Measurements from ENCODE around the gene PUM2.
"Not testable (repeated sequence)": the region's sequence is repeated elsewhere in the genome, so short reads cannot be mapped to it uniquely, and the experiment has no call there.

The PUM2 gene, protein sequence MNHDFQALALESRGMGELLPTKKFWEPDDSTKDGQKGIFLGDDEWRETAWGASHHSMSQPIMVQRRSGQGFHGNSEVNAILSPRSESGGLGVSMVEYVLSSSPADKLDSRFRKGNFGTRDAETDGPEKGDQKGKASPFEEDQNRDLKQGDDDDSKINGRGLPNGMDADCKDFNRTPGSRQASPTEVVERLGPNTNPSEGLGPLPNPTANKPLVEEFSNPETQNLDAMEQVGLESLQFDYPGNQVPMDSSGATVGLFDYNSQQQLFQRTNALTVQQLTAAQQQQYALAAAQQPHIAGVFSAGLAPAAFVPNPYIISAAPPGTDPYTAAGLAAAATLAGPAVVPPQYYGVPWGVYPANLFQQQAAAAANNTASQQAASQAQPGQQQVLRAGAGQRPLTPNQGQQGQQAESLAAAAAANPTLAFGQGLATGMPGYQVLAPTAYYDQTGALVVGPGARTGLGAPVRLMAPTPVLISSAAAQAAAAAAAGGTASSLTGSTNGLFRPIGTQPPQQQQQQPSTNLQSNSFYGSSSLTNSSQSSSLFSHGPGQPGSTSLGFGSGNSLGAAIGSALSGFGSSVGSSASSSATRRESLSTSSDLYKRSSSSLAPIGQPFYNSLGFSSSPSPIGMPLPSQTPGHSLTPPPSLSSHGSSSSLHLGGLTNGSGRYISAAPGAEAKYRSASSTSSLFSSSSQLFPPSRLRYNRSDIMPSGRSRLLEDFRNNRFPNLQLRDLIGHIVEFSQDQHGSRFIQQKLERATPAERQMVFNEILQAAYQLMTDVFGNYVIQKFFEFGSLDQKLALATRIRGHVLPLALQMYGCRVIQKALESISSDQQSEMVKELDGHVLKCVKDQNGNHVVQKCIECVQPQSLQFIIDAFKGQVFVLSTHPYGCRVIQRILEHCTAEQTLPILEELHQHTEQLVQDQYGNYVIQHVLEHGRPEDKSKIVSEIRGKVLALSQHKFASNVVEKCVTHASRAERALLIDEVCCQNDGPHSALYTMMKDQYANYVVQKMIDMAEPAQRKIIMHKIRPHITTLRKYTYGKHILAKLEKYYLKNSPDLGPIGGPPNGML

DNA sequence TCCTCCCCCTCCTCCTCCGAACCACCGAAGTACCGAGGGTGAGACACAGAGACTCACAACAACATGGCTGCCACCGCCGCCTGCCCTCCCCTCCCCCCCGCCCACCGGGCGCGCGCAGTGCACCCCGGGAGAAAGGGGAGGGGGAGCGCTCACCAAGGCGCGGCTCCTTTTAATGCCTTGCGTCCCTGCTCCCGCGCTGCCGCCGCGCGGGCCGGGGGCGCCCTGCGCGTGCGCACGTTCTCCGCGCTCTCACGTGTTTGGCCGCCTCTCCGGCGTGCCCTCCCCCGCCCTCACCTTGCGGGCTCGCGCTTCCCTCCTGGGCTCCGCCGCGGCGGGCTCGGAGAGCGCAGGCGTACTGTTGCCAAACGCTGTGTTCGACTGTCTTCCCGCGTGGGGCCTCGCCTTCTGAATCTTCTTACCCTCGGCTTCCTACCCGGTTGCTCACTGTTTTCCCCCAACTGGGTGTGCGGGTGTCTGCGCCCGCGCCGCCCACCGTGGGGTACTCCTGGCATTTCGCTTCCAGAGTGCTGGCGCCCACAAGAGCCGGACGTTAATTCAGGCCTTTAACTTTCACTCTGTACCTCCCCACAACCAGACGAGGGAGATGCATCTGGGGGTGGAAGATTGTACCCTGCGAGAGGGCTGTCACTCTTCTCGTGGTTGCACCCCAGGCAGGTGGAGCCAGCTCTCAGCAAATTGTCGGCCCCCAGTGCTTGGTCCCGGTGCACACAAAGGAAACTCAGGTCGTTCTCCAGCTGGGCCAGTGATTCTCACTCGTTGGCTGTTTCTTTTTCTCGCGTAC, at the start of gene PUM2:
Gene PUM2 (minus strand): TSS at position 92 of the 802 bp plus-strand sequence. CDS start 23,484 bp downstream, outside the sequence.
- peak; percentile 97 for DNase-seq
- in situ Hi-C loops (cut with HindIII; ENCODE audit: low pct_ligation_motif_present, low pct_unique_long_range_greater_than_20kb, low sequenced_read_pairs), result no loop called here

DNA sequence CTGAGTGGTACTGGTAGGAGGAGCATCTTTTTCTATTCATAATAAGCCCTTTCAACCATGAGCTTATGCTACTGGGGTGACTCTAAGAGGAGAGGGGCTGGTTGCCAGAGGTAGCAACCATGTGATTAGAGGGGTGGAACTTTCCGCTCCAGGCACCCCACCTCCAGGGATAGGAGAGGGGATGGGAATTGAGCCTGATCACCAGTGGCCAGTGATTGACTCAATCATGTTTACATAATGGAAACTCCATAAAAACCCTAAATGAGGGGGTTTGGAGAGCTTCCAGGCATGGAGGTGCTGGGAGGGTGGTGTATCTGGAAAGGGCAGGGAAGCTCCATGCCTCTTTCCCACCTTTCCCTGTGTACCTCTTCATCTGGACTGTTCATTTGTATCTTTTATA, 49.7 kb upstream of the PUM2 start:
- DNase-seq, result no peak

DNA sequence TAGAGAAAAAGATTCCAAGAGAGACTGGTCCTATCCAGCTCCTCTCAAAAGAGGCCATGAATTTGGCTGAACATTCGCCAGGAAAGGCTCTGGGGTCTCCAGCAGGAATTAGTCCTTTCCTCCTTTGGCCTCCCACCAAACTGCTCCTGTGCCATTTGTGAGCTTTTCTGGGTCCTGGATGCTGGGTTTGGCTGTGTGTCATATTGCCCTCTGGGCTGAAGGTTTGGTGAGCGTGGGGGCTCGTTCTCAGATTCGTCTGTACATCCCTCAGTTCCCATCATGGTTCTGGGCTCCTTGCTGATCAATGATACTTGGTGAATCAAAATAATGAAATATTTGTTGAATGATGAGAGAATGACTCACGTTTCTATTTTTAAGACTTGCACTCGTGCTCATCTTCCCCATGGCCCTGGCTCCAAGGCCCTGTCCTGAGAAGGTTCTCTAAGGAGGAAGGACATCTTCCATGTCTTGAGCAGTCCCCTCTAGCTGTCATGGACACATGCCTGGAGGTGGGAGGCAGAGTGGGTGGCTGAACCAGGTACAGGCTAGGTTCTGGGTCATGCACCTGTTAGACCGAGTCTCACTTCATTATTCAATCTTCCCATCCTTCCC, 48.4 kb upstream of the PUM2 start:
- DNase-seq, result no peak
- in situ Hi-C loops (cut with HindIII; ENCODE audit: low pct_ligation_motif_present, low pct_unique_long_range_greater_than_20kb, low sequenced_read_pairs), result no loop called here

More for the DNA sequence above, 49.7 kb upstream of the PUM2 start:
- in situ Hi-C loops (cut with HindIII; ENCODE audit: low pct_ligation_motif_present, low pct_unique_long_range_greater_than_20kb, low sequenced_read_pairs), result no loop called here

DNA sequence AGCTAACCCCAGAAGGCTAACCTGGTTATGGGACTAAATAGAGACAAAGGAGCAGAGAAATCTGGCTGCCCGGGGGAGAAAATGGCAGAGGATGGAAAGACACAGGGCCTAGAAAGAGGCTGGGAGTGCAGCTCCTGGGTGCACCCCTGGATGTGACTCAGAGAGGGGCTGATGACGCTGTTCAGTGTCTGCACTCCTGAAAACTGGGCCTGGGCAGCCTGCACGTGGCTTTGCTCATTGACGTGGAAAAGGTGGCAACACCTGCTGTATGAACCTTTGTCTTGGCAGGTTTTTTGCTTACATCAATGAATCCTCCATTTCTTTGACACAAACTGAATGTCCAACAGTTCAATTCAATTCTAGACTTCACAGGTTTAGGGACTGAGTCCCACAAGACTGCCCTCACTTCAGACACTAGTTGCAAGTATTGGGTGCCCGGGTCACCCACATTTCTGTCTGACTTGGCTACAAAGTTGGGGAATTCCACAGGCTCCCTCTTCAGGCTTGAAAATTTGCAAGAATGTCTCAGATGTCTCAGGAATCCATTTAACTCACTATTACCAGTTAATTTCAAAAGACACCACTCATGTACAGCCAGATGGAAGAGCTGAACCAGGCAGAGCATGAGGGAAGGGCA, 47.3 kb upstream of the PUM2 start:
- in situ Hi-C loops (cut with HindIII; ENCODE audit: low pct_ligation_motif_present, low pct_unique_long_range_greater_than_20kb, low sequenced_read_pairs), result no loop called here
- no peak for DNase-seq

DNA sequence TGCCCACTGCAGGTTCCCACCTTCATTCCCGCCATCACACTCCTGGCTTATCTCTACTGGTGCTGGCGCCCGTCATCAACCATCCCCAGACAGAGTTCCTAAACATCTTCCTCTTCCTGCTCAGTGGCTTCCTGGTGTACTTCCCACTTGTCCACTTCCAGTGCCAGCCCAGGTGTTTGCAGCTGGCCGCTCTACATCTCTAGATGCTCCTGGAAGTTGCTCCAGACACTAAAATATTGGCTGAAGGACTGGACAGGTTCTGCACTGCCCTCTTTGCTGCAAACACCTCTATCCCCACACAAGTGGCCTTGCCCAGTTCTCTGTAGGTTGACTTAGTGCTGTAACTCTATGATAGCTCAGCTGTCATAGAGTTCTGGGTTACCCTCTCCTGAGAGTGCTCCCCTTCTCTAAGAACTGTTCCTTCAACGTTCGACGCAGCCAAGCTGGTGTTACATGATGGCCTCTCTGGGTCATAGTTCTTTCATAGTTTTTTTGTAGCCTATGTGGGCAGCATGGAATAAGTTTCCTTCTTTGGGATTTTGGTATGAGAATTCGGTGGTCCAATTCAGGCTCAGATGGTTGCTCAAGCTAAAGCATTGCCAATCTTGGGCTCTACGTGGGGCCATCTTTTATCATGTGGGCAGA, 45.8 kb upstream of the PUM2 start:
- no peak for DNase-seq
- in situ Hi-C loops (cut with HindIII; ENCODE audit: low pct_ligation_motif_present, low pct_unique_long_range_greater_than_20kb, low sequenced_read_pairs), result no loop called here

DNA sequence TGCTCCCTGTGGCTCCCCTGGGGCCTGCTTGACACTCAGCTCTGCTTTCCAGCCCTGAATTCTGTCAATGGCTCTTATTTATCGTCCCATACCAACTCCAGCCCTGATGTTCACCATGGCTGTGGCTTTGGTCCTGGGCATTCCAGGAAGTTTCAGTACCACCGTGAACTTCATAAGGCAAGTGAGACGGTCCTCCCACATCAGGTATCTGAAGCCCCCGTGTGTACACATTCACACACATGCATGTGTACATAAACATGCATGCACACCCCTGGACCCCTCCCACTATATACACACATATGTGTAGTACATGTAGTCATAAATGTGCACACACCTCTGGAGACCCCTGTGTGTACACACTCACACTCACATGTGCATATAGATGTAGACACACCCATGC, 43.3 kb upstream of the PUM2 start:
- in situ Hi-C loops (cut with HindIII; ENCODE audit: low pct_ligation_motif_present, low pct_unique_long_range_greater_than_20kb, low sequenced_read_pairs), result no loop called here
- DNase-seq, result no peak

DNA sequence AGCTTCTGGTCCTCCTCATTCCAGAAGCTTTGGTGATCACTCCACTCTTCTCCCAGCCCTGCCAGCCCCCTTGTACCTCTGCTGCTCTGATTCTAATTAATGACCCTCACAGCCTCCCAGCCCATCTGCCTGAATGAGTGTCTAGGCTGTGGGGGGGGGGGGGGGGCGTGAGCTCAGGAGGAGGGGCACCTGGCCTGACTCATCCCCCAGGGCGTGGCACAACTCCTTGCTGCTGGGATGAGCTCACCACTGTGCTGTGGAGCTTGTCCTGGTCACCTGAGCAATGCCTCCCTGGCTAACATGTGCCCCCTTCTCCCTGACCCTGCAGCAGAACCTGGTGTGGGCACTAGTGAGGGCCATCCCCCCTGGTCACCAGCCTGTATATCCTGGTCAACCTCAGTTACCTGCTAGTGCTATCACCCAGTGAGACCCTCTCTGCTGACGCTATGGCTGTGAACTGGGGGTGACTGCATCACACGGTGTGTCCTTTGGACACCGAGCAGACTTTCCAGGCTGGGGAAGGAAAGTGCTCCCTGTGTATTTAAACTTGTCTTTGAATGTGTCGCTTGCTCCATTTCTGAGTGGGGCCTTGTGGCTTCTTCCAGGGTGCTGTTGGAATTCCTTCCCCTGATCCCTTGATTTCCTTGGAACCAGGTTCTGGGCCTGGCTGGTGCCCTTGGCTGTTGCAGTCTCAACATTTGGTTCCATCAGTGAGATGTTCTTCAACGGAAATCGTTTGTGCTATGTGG, 41.5 kb upstream of the PUM2 start:
- in situ Hi-C loops (cut with HindIII; ENCODE audit: low pct_ligation_motif_present, low pct_unique_long_range_greater_than_20kb, low sequenced_read_pairs), result no loop called here
- no peak for DNase-seq

DNA sequence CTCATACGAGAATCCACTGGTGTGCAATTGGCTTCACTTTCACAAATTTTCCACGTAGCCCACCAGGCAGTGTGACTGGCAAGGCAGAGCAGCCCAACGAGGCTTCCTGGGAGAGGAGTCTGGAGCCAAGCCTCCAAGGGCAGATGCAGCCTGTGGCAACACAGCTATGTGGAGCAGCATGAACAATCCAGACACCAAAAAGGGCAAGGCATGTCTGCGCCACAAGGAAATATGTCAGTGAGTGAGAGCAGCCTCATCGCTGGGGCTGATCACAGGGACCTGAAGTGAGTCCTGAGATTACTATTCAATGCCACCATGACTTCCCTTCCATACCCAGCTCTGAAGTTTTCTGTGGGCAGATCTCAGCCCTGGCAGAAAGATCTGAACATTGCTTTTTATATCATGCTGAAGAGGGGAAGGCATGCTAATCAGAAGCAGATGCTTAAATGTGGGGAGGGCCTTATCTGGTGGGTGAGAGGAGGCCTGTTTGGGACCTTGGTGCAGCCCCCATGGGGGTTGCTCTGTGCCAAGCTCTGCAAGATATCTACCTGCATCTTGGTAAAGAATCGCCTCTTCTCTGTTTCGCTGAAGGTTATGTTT, 40.0 kb upstream of the PUM2 start:
- DNase-seq, result no peak
- in situ Hi-C loops (cut with HindIII; ENCODE audit: low pct_ligation_motif_present, low pct_unique_long_range_greater_than_20kb, low sequenced_read_pairs), result no loop called here

DNA sequence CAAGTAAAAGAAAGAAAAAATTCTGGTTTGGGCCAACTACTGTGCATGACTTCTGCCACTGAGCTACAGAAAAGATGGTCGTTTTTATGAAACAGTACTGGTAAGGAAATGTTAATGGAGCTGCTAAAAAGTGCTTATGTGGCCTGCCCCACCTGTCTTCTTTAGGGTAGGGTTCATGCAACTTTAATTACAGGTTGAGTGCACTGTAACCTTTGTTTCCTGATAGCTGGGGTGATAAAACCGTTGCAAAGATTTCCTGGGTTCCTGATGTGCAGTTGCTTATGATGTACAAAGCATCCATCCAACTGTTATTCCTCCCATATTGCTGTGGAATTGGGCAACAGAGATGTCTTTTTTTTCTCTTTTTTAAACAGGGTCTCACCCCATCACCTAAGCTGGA, 34.3 kb upstream of the PUM2 start:
- DNase-seq, result no peak
- in situ Hi-C loops (cut with HindIII; ENCODE audit: low pct_ligation_motif_present, low pct_unique_long_range_greater_than_20kb, low sequenced_read_pairs), result no loop called here

DNA sequence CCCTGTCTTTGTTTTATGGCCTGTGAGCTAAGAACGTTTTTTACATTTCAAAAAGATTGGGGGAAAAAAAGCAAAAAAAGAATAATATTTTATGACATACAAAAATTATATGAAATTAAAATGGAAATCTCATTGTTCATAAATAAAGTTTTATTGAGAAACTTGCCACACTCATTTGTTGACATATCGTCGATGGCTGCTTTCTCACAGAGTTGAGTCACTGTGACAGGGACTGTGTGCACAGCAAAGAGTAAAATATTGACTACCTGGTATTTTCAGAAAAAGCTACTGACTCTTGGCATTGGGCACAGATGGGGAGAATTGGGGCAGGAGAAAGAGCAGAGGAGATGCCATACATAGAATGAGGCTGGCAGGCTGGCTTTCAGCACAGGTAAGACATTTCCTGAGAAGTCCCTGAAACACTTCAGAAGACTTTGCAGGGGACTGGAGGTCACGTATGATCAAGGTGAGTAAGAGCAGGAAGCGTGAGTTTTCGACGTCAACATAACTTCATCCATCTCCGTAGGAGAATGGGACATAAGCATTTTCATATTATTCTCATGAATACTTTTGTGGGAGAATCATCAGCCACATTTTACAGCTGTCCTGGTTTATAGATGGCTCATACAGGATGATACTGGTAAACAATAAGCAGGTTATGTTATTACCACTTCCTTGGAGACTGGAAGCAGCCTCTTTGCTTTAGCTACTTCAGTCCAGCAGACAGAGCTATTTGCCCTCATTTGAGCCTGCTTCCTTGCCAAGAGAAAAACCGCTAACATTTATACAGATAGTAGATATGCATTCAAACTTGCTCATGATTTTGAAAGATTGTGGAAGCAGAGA, 32.5 kb upstream of the PUM2 start:
- no peak for DNase-seq
- in situ Hi-C loops (cut with HindIII; ENCODE audit: low pct_ligation_motif_present, low pct_unique_long_range_greater_than_20kb, low sequenced_read_pairs), result no loop called here

DNA sequence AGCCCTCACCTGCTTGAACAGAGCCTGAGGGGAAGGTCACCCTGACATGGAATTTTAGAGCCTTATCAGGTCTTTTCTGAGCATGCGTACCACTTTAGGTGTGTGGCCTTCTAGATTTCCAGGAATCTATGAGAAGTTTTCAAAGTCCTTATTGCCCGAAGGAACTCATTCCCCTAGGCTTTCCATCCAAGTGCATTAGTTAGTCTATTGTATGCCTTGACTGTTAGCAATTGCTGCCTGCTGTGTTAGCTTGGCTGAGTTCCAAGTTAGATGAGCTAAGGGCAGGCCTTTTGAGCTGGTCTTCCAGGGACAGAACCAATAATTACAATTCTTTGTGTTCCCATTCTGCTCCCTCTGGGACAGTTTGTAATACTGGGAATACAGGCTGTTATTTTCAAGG, 30.8 kb upstream of the PUM2 start:
- DNase-seq, result no peak
- in situ Hi-C loops (cut with HindIII; ENCODE audit: low pct_ligation_motif_present, low pct_unique_long_range_greater_than_20kb, low sequenced_read_pairs), result no loop called here

DNA sequence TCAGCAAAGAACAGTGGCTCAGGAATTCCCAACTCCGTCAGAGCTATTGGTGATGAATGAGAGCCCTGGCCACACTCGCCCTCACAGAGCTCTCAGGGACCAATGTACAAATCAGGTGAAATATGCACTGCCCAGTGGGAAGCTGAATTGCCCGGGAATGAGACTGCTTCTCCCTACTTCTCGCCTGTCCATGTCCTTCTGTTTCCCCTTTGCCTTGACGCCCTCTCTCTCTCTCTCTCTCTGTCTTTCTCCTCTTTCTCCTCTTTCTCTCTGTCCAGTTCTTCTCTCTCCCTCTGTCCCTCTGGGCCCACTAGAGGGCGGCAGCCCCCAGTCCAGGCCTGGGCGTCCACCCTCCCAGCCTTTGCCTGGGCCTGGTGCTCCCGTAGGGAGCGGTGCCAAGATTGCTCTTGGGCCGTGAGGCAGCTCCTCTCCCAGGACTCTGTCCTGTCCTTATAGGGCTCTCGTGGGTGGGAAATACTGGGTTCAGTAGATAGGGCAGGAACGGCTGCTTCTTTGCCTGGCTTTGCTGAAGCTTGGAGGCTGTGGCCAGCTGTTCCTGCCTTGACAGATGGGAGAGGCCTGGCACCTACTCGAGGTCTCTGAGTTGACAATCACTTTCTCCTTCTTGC, 28.4 kb upstream of the PUM2 start:
- DNase-seq, result peak; percentile 77
- in situ Hi-C loops (cut with HindIII; ENCODE audit: low pct_ligation_motif_present, low pct_unique_long_range_greater_than_20kb, low sequenced_read_pairs), result no loop called here

DNA sequence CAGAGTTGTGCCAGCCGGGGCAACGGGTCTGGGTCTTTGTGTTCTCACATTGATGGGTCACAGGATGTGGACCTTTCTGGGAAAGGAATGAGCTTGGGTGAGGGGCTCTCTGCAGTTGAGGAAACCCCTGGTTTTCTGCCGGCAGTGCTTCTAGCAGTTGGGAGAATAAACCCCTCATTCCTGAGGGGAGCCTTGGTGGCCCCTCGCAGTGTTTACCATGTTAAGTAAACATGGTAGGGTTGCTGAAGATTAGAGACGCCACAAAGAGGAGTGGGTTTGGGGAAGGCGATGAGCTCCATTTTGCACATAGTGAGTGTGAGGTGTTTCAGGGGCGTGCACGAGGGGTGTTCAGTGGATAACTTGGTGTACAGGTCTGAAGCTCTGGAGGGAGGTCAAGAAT, 27.7 kb upstream of the PUM2 start:
- in situ Hi-C loops (cut with HindIII; ENCODE audit: low pct_ligation_motif_present, low pct_unique_long_range_greater_than_20kb, low sequenced_read_pairs), result no loop called here

DNA sequence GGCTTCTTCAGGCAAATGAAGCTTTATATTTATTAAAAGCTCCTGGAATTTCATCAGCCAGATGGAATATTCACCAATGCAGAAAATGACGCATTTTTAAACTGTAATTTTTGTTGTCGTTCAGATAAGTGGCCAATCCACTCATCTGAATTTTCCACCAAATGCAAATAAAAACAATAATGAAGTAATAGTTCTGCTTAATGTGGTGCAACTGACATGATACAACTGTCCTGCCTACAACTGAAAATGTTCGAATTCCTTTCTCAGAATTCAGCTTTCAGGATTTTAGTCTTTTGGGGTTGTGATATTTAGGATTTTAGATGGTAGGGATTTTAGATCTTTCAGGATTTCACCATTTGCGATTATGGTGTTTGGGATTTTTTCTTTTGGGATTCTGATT, 27.1 kb upstream of the PUM2 start:
- in situ Hi-C loops (cut with HindIII; ENCODE audit: low pct_ligation_motif_present, low pct_unique_long_range_greater_than_20kb, low sequenced_read_pairs), result no loop called here
- no peak for DNase-seq

More for the DNA sequence above, 27.7 kb upstream of the PUM2 start:
- no peak for DNase-seq

DNA sequence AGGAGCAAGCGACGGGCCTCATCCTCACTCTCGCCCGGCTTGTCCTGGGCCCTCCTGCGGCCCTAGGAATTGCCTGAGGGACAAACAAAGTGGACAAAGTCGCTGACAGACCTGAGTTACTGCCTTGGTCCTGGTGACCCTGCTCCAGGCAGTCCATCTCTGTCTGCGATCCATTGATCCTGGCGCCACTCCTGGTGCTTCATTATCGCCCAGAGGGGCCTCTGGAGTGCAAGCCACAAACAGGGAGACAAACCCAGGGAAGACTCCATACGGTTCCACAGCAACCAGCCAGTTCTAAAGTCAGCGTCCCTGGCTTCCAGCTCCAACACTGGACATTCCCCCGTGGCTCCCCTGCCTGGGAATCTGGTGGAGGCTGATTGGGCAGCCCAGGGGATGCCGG, 24.3 kb upstream of the PUM2 start:
- in situ Hi-C loops (cut with HindIII; ENCODE audit: low pct_ligation_motif_present, low pct_unique_long_range_greater_than_20kb, low sequenced_read_pairs); DNase-seq: not testable (repeated sequence)
